Esophagus squamous epithelium (tissue), 4 donors: ENCODE results near the gene ACTBL2.

Experiments
- POLR2A ChIP-seq, 4 donors: fragments of 450-650 bp; IDR thresholded peaks; one replicate each; pipeline ENCODE4 v1.6.1; 2017; ENCODE audit warnings: antibody characterized with exemption in 4 of 4, mild to moderate bottlenecking in 4 of 4, moderate library complexity in 3 of 4
- TF ChIP-seq, protein P1 (sequence below), 6 experiments: fragments of 450-650 bp in 4 of 6; fragments of 200-600 bp in 2 of 6; sonication (generic) in 2 of 6; IDR thresholded peaks; one replicate each; pipeline ENCODE4 v1.5.1; 2016 to 2019; ENCODE audit warnings: antibody characterized with exemption in 6 of 6, mild to moderate bottlenecking in 4 of 6, moderate library complexity in 4 of 6

DNA sequence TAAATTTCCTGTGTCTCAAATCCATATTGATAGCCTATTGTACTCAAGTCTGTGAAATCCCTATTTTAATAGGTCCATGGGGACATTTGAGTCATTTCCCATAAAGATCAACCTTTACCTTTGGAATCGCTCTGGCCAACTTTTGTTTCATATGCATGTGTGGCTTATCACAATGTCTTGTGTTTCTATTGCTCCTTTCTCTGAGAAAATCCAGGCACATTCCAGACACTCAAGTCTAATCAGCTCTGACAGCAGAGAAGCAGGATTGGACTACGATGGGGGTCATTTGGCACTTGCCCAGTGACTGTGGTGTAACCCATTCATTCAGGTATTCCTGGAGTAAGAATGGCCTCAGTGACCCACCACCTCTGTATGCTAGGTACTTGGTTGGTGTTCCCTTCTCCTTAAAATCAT lies 48.4 kb downstream of the ACTBL2 start:
- TF ChIP-seq, protein P1, sequence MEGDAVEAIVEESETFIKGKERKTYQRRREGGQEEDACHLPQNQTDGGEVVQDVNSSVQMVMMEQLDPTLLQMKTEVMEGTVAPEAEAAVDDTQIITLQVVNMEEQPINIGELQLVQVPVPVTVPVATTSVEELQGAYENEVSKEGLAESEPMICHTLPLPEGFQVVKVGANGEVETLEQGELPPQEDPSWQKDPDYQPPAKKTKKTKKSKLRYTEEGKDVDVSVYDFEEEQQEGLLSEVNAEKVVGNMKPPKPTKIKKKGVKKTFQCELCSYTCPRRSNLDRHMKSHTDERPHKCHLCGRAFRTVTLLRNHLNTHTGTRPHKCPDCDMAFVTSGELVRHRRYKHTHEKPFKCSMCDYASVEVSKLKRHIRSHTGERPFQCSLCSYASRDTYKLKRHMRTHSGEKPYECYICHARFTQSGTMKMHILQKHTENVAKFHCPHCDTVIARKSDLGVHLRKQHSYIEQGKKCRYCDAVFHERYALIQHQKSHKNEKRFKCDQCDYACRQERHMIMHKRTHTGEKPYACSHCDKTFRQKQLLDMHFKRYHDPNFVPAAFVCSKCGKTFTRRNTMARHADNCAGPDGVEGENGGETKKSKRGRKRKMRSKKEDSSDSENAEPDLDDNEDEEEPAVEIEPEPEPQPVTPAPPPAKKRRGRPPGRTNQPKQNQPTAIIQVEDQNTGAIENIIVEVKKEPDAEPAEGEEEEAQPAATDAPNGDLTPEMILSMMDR (IDR thresholded peaks at IDR 0.05): no peak
- TF ChIP-seq POLR2A (IDR thresholded peaks at IDR 0.05): no peak
